Common myeloid progenitor, CD34-positive (primary cell): ENCODE measurements around the gene MRS2.
"Not testable (repeated sequence)": the region's sequence is repeated elsewhere in the genome, so short reads cannot be mapped to it uniquely, and the experiment has no call there.

ENCODE experiments used
- CTCF ChIA-PET: fragments of 350-600 bp; sonication (Branson Sonifier 250); formaldehyde crosslinking; loops from one replicate; lab custom pipeline; 2021; ENCODE audit warnings: antibody characterized with exemption; lab: Charles Lee
- POLR2A ChIA-PET: fragments of 350-600 bp; sonication (Branson Sonifier 250); formaldehyde crosslinking; loops from one replicate; lab custom pipeline; 2021; ENCODE audit warnings: antibody characterized with exemption; lab: Charles Lee
- DNase-seq, 3 donors: peaks; one replicate each; pipeline versions ENCODE4 v3.0.0 to v3.0.0-alpha.2; 2013
- H3K27ac ChIP-seq, 2 experiments: 1 replicate in 1 of 2; 2 replicates in 1 of 2; pipeline ENCODE4 v1.7.0; 2013; ENCODE audit warnings: inconsistent platforms in 2 of 2, low read length in 2 of 2, mild to moderate bottlenecking in 2 of 2, low read depth in 1 of 2, moderate library complexity in 1 of 2; ENCODE audit not compliant: severe bottlenecking in 2 of 2, insufficient read depth in 1 of 2, poor library complexity in 1 of 2
- H3K27me3 ChIP-seq, 5 experiments: replicated peaks in 2 of 5; 1 replicate in 3 of 5; 2 replicates in 2 of 5; pipeline versions ENCODE4 v1.6.1 to v1.7.0; 2013; ENCODE audit warnings: low read length in 4 of 5, mild to moderate bottlenecking in 2 of 5, moderate library complexity in 2 of 5, inconsistent platforms in 1 of 5; ENCODE audit not compliant: insufficient read depth in 5 of 5, control insufficient read depth in 4 of 5
- H3K36me3 ChIP-seq, 4 experiments: 1 replicate in 2 of 4; 2 replicates in 2 of 4; pipeline versions ENCODE4 v1.6.1 to v1.7.0; 2013; ENCODE audit warnings: low read length in 3 of 4, control low read depth in 1 of 4, mild to moderate bottlenecking in 1 of 4; ENCODE audit not compliant: control insufficient read depth in 4 of 4, insufficient read depth in 4 of 4
- H3K4me1 ChIP-seq, 4 experiments: 1 replicate in 3 of 4; 2 replicates in 1 of 4; pipeline versions ENCODE4 v1.6.1 to v1.7.1; 2013; ENCODE audit warnings: low read length in 3 of 4, mild to moderate bottlenecking in 3 of 4, control low read depth in 1 of 4, inconsistent platforms in 1 of 4, moderate library complexity in 1 of 4; ENCODE audit not compliant: control insufficient read depth in 4 of 4, insufficient read depth in 4 of 4; ENCODE audit errors: control extremely low read depth in 1 of 4
- H3K4me3 ChIP-seq, 7 experiments: 1 replicate in 4 of 7; 2 replicates in 3 of 7; pipeline versions ENCODE4 v1.5.1 to v1.7.0; 2013; ENCODE audit warnings: mild to moderate bottlenecking in 7 of 7, low read length in 6 of 7, moderate library complexity in 6 of 7, inconsistent platforms in 2 of 7, low read depth in 2 of 7, control low read depth in 1 of 7; ENCODE audit not compliant: insufficient read depth in 4 of 7, control insufficient read depth in 1 of 7; ENCODE audit errors: extremely low read depth in 1 of 7
- H3K9me3 ChIP-seq, 5 experiments: 1 replicate in 4 of 5; 2 replicates in 1 of 5; pipeline versions ENCODE4 v1.6.1 to v1.7.1; 2013; ENCODE audit warnings: low read length in 4 of 5, mild to moderate bottlenecking in 2 of 5, inconsistent platforms in 1 of 5, low read depth in 1 of 5, moderate library complexity in 1 of 5; ENCODE audit not compliant: control insufficient read depth in 4 of 5, insufficient read depth in 2 of 5; ENCODE audit errors: control extremely low read depth in 1 of 5
- WGBS: methylation state at CpG from one replicate; pipeline ENCODE4 v1.1.5; 2013; ENCODE audit not compliant: insufficient coverage; 5-methylcytosine and 5-hydroxymethylcytosine counted together

MRS2 gene

GRCh38 chr6:24378473-24379097, 24.2 kb upstream of the MRS2 start:
- Histone ChIP-seq H3K27me3 (peaks cover 0 to 2% (median 0%) of the 10 kb centered on the region in 5 experiments), H3K4me3 (no peak overlapping the region), H3K4me1 (no peaks in the 10 kb centered on the region), H3K36me3 (no peaks in the 10 kb centered on the region), H3K27ac (no peak overlapping the region), H3K9me3 (no peaks in the 10 kb centered on the region)
- no CpG with 5 or more reads among the region's 1 CpG for WGBS
- DNase-seq: no peak
- POLR2A ChIA-PET: no interaction called here
- CTCF ChIA-PET: no interaction called here

DNA sequence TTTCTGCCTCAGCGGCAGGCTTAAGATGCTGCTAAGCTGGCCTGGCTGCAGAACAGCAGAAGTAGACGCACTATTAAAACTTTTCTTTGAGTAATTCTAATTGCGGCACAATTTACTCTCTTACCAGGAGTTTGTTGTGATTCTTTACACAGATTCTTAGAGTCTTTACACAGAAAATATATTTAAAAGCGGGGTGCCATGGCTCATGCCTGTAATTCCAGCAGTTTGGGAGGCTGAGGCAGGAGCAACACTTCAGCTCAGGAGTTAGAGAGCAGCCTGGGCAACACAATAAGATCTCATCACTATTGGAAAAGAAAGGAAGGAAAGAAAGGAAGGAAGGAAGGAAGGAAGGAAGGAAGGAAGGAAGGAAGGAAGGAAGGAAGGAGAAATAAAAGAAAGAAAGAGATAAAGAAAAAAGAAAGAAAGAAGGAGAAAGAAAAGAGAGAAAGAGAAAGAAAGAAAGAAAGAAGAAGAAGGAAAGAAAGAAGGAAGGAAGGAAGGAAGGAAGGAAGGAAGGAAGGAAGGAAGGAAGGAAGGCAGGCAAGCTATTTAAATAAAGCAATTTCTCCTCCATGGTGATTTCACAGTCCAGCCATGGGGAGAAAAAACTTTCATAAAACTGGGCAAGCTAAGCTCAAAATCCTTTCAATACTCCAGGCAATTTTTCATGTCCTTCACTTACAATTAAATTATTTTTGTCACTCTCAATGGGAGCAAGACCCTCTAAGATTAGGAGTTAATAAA, 21.1 kb upstream of the MRS2 start:
- Histone ChIP-seq H3K36me3 (no peaks in the 10 kb centered on the region), H3K27ac (no peak overlapping the region), H3K4me3 (no peak overlapping the region), H3K27me3 (peaks cover 0 to 2% (median 0%) of the 10 kb centered on the region in 5 experiments), H3K4me1 (no peaks in the 10 kb centered on the region), H3K9me3 (no peaks in the 10 kb centered on the region)
- CTCF ChIA-PET: no interaction called here
- DNase-seq: no peak
- 100% methylated on average over 3 of the region's 4 CpGs for WGBS
- POLR2A ChIA-PET: no interaction called here

DNA sequence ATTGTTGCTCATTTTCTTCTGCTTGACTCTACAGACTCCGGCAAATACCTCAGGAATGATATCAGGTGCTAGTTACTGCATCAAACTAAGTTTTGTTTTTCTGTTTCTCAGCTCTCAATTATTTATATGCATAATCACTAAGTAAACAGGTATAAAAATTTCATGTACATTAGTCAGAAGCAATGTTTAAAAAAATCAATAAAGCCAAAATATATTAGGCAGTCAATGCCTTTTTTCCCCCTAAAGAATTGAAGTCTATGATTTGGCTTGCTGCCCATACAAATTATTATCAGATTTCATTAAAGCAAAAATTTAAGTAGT, 20.6 kb upstream of the MRS2 start:
- Histone ChIP-seq H3K4me1 (no peaks in the 10 kb centered on the region), H3K27me3 (peaks cover 0 to 2% (median 0%) of the 10 kb centered on the region in 5 experiments), H3K27ac (no peak overlapping the region), H3K9me3 (no peaks in the 10 kb centered on the region), H3K4me3 (no peak overlapping the region), H3K36me3 (no peaks in the 10 kb centered on the region)
- WGBS: no CpG with 5 or more reads among the region's 1 CpG
- ChIA-PET CTCF (no interaction called here), POLR2A (no interaction called here)
- no peak for DNase-seq

DNA sequence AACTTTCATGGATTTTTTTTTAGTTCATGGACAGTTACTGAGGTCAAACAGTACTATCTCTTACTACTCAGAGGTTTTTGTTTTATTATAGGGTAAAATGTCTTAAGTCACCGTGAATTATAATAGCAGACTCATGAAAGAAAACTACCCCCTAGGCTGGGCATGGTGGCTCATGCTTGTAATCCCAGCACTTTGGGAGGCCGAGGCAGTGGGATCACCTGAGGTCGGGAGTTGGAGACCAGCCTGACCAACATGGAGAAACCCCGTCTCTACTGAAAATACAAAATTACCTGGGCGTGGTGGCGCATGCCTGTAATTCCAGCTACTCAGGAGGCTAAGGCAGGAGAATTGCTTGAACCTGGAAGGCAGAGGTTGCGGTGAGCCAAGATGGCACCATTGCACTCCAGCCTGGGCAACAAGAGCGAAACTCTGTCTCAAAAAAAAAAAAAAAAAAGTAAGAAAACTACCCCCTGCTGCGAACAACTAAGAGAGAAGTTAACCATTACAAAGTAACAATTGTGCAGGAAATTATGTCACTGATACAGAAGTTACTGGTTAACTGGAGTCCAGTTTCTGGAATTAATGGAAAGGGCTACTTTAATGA, 19.7 kb upstream of the MRS2 start:
- H3K4me1 ChIP-seq, POLR2A ChIA-PET, H3K27me3 ChIP-seq, CTCF ChIA-PET, H3K4me3 ChIP-seq, DNase-seq, H3K27ac ChIP-seq, H3K36me3 ChIP-seq, H3K9me3 ChIP-seq: not testable (repeated sequence)
- 94% methylated on average over 3 of the region's 9 CpGs for WGBS

DNA sequence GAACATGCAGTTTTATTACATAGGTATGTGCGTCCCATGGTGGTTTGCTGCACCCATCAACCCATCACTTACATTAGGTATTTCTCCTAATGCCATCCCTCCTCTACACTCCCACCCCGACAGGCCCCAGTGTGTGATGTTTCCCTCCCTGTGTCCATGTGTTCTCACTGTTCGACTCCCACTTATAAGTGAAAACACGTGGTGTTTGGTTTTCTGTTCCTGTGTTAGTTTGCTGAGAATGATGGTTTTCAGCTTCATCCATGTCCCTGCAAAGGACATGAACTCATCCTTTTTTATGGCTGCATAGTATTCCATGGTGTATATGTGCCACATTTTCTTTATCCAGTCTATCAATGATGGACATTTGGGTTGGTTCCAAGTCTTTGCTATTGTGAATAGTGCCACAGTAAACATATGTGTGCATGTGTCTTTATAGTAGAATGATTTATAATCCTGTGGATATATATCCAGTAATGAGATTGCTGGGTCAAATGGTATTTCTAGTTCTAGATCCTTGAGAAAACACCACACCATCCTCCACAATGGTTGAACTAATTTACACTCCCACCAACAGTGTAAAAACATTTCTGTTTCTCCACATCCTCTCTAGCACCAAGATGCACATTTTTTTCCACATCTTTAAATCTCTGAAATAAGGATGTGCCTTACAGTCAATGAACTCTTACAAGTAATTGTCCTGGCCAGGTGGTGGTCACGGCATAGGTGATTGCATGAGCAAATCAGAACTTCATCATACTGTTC, 18.2 kb upstream of the MRS2 start:
- H3K9me3 ChIP-seq, H3K27ac ChIP-seq, H3K27me3 ChIP-seq, DNase-seq, H3K4me3 ChIP-seq, H3K36me3 ChIP-seq, POLR2A ChIA-PET, H3K4me1 ChIP-seq: not testable (repeated sequence)
- CTCF ChIA-PET: interaction anchor here (1.5 kb wide), 1 partner anchor 24 kb away, joined by 3 read pairs; no protein-coding TSS in a partner anchor
- no CpG with 5 or more reads among the region's 5 CpGs for WGBS

DNA sequence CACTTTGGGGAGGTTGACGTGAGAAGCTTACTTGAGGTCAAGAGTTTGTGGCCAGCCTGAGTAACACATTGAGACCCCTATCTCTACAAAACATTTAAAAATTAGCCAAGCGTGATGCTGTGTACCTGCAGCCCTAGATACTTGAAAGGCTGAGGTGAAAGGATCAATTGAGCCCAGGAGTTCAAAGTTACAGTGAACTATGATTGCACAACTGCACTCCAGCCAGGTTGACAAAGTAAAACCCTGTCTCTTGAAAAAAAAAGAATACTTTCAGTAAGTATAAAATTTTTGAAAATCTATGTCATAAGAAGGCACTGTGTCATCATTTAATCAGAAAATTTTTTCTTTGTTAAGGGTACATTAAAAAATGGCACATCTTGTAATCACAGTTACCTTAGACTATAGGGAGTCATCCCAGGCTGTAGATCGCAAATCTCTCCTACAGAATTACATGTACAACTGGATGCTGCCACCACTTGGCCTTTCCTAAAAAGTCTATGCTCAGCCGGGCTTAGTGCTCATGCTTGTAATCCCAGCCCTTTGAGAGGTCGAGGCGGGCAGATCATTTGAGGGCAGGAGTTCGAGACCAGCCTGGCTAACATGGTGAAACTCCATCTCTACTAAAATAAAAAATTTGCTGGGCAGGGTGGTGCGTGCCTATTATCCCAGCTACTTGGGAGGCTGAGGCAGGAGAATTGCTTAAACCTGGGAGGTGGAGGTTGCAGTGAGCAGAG, 17.0 kb upstream of the MRS2 start:
- CTCF ChIA-PET: interaction anchor here (1.5 kb wide), 1 partner anchor 25 kb away, joined by 3 read pairs; no protein-coding TSS in a partner anchor
- no peaks in the 10 kb centered on the region for H3K27me3 ChIP-seq
- H3K4me3 ChIP-seq: no peak overlapping the region
- POLR2A ChIA-PET: no interaction called here
- DNase-seq: no peak
- no peaks in the 10 kb centered on the region for H3K36me3 ChIP-seq
- 94% methylated on average over 5 of the region's 8 CpGs for WGBS
- H3K27ac ChIP-seq: no peak overlapping the region
- no peaks in the 10 kb centered on the region for H3K4me1 ChIP-seq
- H3K9me3 ChIP-seq: no peaks in the 10 kb centered on the region
